GM10248 (cell line): Measurements from ENCODE around the gene KIF1A.

ENCODE experiments used
- CTCF ChIA-PET: fragments of 300-600 bp; sonication (Branson Sonifier 250); formaldehyde crosslinking; extraction: SDS; loops from one replicate; lab custom pipeline; 2021; ENCODE audit warnings: antibody characterized with exemption; lab: Yijun Ruan, JAX
- POLR2A ChIA-PET: fragments of 350-650 bp; sonication (Branson Sonifier 250); formaldehyde crosslinking; extraction: SDS; loops from one replicate; lab custom pipeline; 2020; ENCODE audit warnings: antibody characterized with exemption; lab: Yijun Ruan, JAX
- DNase-seq: peaks from one replicate; pipeline ENCODE4 v3.0.0; 2012; ENCODE audit errors: extremely low spot score
- CTCF ChIP-seq: IDR thresholded peaks from 2 replicates; pipeline ENCODE4 v1.5.1; 2012; ENCODE audit warnings: mild to moderate bottlenecking, low read depth; ENCODE audit errors: extremely low read depth, missing control alignments, control extremely low read depth

KIF1A gene

GRCh38 chr2:240713071-240713927 lies 106.7 kb downstream of the KIF1A start:
- TF ChIP-seq CTCF, result no peak
- POLR2A ChIA-PET, result no interaction called here

GRCh38 chr2:240712121-240712520 lies 107.9 kb downstream of the KIF1A start:
- CTCF ChIA-PET, result no interaction called here
- no peak for TF ChIP-seq CTCF
- DNase-seq, result no peak

More at GRCh38 chr2:240713071-240713927, 106.7 kb downstream of the KIF1A start:
- no peak for DNase-seq
- CTCF ChIA-PET, result no interaction called here

GRCh38 chr2:240711701-240712100 lies 108.3 kb downstream of the KIF1A start:
- DNase-seq, result no peak
- CTCF ChIA-PET, result no interaction called here
- TF ChIP-seq CTCF, result no peak
- POLR2A ChIA-PET, result no interaction called here

More at GRCh38 chr2:240712121-240712520, 107.9 kb downstream of the KIF1A start:
- POLR2A ChIA-PET, result no interaction called here

- DNase-seq, result no peak
- ChIA-PET CTCF (no interaction called here), POLR2A (interaction anchor here (0.6 kb wide), 1 partner anchor 58 kb away, joined by 4 read pairs; no protein-coding TSS in a partner anchor)
- no peak for TF ChIP-seq CTCF
Observed at GRCh38 chr2:240711296-240711695, 108.7 kb downstream of the KIF1A start.

GRCh38 chr2:240708457-240708856 lies 111.6 kb downstream of the KIF1A start:
- no peak for DNase-seq
- TF ChIP-seq CTCF, result no peak
- ChIA-PET POLR2A (no interaction called here), CTCF (interaction anchor here (1.1 kb wide), 1 partner anchor 194 kb away, joined by 3 read pairs; no protein-coding TSS in a partner anchor)

- ChIA-PET POLR2A (no interaction called here), CTCF (no interaction called here)
- no peak for DNase-seq
- no peak for TF ChIP-seq CTCF
Observed at GRCh38 chr2:240707821-240708220, 112.2 kb downstream of the KIF1A start.
